Stimulated activated naive CD8-positive, alpha-beta T cell treated with anti-CD3 and anti-CD28 coated beads, Interleukin-15, Interleukin-2, amounts not matched to agents 100 U/mL and 50 U/mL, for 24 hours (primary cell): ENCODE results near the gene GNG7.
"Not testable (repeated sequence)": the region's sequence is repeated elsewhere in the genome, so short reads cannot be mapped to it uniquely, and the experiment has no call there.

Source experiments
- ATAC-seq: fragments of 150-1000 bp; cut with Tn5 transposase; one replicate; pipeline ENCODE4 v1.10.0; 2021
- DNase-seq: peaks from one replicate; pipeline ENCODE4 v3.0.0; 2021

Gene GNG7

GRCh38 chr19:2551172-2551863, 151.2 kb downstream of the GNG7 start:
- ATAC-seq: no peak
- DNase-seq: peak; percentile 3

- DNase-seq: no peak
- ATAC-seq: no peak
These were observed 151.9 kb downstream of the GNG7 start for GRCh38 chr19:2550431-2551171.

GRCh38 chr19:2549701-2550191, 152.7 kb downstream of the GNG7 start:
- DNase-seq: no peak
- ATAC-seq: no peak

GRCh38 chr19:2548966-2549365, 153.5 kb downstream of the GNG7 start:
- DNase-seq (no peak), ATAC-seq (no peak)

GRCh38 chr19:2547721-2548120, 154.8 kb downstream of the GNG7 start:
- no peak for ATAC-seq

GRCh38 chr19:2547033-2547680, 155.3 kb downstream of the GNG7 start:
- DNase-seq (no peak), ATAC-seq (no peak)

More at GRCh38 chr19:2547721-2548120, 154.8 kb downstream of the GNG7 start:
- no peak for DNase-seq

GRCh38 chr19:2546128-2547032, 156.1 kb downstream of the GNG7 start:
- ATAC-seq (no peak), DNase-seq (peak; percentile 33)

GRCh38 chr19:2545416-2546127, 156.9 kb downstream of the GNG7 start:
- ATAC-seq, DNase-seq: not testable (repeated sequence)

GRCh38 chr19:2544576-2545415, 157.7 kb downstream of the GNG7 start:
- no peak for ATAC-seq
- DNase-seq: no peak

GRCh38 chr19:2543463-2544442, 158.7 kb downstream of the GNG7 start:
- ATAC-seq (peak; percentile 93), DNase-seq (peak; percentile 82)

- not testable (repeated sequence) for DNase-seq, ATAC-seq
These were observed 159.4 kb downstream of the GNG7 start for GRCh38 chr19:2543072-2543462.

GRCh38 chr19:2542341-2543069, 160.0 kb downstream of the GNG7 start:
- DNase-seq: no peak
- no peak for ATAC-seq

- no peak for DNase-seq
- ATAC-seq: no peak
These were observed 161.6 kb downstream of the GNG7 start for GRCh38 chr19:2540646-2541454.

- ATAC-seq (no peak), DNase-seq (no peak)
These were observed 162.2 kb downstream of the GNG7 start for GRCh38 chr19:2540251-2540645.

GRCh38 chr19:2538096-2538757, 164.3 kb downstream of the GNG7 start:
- no peak for DNase-seq
- no peak for ATAC-seq

- peak; percentile 72 for ATAC-seq
- not testable (repeated sequence) for DNase-seq
These were observed 164.9 kb downstream of the GNG7 start for GRCh38 chr19:2537584-2537983.

GRCh38 chr19:2536461-2536860, 166.0 kb downstream of the GNG7 start:
- DNase-seq: no peak

More at GRCh38 chr19:2536461-2536860, 166.0 kb downstream of the GNG7 start:
- no peak for ATAC-seq
